HG03095 (cell line): ENCODE measurements around the gene CEBPZ.

Experiments
- ATAC-seq: cut with Tn5 transposase; IDR thresholded peaks from one replicate; pipeline ENCODE4 v1.9.1; 2021; ENCODE audit warnings: moderate library complexity; ENCODE audit not compliant: unreplicated experiment

The CEBPZ gene

DNA sequence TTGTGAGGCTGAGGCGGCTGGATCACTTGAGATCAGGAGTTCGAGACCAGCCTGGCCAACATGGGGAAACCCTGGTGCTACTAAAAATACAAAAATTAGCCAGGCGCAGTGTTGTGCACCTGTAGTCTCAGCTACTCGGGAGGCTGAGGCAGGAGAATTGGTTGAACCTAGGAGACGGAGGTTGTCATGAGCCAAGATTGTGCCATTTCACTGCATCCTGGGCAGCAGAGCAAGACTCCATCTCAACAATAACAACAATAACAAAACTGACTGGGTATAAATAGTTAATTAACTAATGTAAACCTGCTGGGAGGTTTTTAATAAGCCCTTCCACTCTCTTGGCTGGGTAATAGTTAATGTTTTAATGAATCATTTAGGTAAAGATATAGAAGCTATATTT lies 50.8 kb downstream of the CEBPZ start:
- ATAC-seq: no peak

DNA sequence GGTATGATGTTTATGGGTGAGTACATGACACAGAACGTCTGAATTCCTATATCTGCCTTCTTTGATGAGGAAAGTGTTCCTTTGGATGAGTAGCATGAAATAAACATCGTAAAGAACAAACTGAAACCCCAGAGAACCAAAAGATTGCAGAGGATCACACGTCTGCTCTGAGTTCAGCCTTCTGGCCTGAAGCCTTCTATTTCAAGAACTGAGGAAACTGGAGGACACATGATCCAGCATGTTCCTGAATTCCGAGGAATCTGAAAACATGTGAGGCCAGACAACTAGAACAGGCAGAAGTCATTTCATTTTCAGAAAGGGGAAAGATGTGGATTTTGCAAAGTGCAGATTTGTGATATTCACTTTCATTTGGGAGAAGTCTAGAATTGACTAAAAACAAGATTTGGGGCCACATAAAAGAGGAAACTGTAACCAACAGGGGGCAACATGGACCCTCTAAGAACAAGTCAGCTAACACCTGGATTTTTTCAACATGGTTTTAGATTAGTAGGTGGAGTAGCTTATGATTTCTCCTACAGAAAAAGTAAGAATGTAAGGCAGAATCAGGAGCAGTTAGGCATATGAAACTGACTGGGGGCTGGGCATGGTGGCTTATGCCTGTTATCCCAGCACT lies 51.3 kb downstream of the CEBPZ start:
- no peak for ATAC-seq

DNA sequence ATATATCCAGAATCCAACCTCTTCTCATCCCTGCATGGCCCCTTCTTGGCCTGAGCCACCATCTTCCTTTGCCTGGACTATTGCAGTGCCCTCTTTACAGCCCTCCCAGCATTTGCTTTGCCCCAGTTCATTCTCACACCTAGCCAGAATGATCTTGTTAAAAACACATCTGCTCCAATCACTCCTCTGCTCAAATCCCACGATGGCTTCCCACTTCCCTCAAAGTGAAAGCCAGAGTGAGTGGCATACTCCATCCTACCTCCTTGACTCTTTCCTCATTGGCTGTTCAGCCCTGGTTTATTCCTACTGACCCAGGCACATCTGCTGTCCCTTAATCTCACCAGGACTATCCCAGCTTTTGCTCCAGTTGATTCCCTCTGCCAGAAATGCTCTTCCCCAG lies 57.7 kb downstream of the CEBPZ start:
- no peak for ATAC-seq

DNA sequence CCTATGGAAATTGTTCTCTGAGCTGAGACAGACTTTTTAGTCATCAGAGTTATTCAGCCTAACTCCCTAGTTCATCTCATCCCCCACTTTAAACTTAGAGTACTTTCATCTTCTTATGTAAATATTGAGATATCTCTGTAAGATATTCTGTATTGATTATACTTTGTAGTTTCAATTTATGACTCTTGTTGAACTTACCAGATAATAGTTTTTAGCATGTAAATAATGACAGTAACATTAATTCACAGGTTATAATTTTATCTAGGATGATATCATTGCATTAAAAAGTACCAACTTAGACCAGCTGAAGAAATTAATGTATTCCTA lies 59.8 kb downstream of the CEBPZ start:
- ATAC-seq: no peak

DNA sequence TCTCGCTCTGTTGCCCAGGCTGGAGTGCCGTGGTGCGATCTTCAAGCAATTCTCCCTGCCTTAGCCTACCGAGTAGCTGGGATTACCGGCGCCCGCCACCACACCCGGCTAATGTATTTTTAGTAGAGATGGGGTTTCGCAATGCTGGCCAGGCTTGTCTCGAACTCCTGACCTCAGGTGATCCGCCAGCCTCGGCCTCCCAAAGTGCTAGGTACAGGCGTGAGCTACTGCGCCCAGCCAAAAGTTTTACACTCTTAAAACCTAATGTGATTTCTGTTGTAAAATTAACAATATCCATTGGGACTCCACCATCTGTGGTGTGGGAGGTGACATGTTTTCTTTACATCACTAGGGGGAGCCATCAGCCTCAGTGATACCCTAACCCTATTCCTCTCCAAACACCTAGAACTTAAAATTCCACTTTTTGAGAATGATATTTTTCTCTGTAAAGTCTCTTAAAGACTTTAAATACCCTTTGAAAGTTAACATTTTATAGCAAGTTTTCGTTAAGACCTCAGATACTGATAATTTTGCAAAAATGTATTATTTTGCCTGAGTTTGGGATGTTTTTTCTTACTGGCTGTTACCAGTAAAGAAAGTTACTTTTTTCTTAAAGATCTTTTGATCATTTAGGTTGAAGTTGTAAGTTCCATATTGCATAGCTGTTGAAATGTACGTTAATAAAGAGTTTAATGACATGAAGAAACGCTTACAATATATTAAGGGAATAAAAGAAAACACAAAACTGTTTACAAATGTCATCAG lies 63.0 kb downstream of the CEBPZ start:
- no peak for ATAC-seq

DNA sequence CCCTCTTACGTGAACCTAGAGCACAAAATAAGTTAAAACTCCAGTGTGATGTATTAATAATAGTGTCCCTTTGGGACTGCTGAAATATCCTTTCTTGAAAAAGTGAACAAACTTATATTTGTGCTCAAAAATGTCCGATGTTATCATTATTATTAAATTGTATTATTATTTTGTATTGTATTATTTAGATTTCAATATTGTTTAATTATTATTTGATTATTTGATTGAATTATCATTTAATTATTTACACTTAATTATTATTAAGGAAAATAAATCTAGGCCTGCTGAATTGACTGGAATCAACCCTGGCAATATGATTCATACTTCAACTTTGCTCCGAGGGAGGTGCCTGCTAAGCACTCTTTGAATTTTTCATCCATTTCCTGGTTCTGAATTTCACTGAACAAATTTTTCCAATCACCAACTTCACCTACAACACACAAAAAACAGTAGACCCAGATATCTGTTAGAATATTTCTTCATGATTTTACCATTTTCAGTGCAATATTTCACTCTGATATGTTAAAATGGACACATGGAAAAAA lies 63.7 kb downstream of the CEBPZ start:
- no peak for ATAC-seq

DNA sequence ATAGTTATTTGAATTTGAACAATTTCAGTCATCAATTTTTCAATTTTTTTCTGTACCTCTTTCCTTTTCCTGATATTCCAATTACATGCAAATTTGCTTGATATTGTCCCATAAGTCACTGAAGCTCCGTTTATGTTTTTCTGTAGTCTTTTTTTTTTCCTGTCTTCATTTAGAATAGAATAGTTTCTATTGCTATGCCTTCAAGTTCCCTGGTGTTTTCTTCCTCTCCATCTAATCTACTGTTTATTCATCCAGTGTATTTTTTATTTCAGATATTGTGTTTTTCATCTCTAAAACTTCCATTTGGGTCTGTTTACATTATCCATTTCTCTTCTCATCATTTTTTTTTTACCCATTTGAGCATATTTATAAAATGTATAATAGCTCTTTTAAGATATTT lies 66.6 kb downstream of the CEBPZ start:
- no peak for ATAC-seq

DNA sequence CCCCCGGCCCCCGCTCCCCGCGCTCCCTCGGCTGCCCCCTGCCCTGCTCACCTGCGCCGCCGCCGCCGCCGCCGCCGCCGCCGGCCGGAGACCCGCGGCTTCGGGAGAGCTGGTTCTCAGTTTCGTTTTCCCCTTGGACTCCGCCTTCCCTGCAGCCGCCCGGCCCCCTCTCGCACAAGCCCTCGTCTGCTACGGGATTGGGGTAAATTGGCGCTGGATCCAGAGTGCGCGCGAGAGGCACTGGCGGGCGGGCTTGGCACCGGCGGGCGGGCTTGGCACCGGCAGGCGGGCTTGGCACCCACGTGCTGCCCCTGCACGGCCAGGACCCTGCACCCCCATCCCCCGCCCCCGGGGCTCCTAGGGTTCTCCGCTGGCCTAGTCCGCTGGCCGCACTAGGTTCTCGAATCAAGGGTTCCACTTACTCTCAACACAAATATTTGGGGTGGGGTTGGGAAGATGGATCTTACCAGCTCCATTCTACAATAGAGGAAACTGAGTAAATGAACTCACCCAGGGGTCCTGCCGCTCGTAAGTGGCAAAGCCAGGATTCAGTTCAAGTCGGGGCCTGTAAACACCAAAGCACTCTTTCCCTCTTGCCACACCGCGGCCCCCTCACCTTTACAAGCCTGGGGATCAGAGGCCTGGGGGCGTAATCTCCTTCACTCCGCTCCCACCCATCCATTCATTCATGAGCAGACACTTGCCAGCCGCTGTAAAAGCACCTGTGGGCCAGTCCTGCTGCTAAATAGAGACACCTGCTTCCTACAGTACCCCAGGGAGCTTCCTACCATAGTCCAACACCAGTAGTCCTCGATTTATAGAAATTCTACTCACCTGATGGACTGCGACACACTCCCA lies 74.3 kb downstream of the CEBPZ start, which contains the start of gene EIF2AK2:
TSS of gene EIF2AK2 (minus strand) at position 124 of the 858 bp plus-strand sequence. CDS start 9,174 bp downstream, outside the sequence.
- ATAC-seq: peak; percentile 82

DNA sequence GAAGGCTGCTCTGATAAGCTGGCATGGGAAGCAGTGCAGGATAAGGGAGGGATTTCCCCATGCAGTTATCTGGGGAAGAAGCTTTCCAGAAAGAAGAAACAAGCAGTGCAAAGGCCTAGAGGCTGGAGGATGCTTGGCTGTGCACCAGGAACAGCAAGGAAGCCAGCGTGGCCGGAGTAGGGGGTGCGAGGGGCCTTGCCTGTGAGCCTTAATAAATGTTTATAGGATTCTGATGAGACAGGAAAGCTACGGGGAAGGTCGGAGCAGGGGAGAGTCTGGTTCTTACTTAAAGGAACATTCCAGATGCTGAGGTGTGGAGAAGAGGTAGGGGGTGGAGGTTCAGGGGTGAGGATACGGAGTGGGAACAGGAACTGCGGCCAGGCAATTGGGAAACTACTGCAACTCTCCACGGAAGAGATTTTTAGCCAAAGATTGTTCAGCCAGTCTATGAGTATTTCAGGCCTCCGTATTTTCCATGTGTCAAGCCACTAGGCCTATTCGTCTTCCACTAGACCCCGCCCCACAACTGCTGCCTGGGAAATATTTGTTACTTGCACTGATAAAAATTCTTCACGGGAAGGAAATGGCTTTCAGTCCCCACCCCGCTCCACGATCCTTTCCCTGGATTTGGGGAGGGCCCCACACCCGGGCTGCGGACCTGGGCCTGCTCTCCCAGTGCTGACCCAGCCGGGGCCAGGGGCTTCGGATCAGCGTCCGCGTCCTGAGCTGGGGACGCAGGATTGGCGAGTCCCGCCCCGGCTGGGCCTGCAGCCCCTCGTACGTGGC lies 75.1 kb downstream of the CEBPZ start:
- peak; percentile 15 for ATAC-seq

DNA sequence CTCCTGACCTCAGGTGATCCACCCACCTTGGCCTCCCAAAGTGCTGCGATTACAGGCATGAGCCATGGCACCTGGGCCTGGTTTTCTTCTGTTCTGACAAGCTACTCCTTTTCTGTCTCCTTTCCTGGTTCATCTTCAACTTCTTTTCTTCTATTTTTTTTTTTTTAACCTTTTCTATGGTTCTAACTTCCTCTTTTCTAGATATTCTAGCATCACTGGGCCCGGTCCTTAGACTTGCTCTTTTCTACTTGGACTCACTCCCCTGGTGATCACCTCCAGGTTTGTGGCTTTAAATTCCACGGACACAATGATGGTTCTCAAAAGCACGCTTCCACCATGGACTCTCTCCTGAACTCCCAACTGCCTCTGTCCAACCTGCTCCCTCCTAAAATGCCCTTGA lies 76.6 kb downstream of the CEBPZ start:
- no peak for ATAC-seq

DNA sequence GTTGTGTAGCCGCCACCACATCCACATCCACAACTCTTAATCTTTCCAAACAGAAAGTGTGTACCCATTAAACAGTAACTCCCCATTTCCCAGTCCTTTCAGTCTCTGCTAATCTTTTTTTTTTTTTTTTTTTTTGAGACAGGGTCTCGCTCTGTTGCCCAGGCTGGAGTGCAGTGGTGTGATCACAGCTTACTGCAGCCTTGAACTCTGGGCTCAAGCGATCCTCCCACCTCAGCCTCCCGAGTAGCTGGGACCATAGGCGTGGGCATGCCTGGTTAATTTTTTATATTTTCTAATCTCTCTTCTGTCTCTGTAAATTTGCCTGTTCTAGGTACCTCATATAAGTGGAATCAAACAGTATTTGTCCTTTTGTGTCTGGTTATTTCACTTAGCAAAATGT lies 78.2 kb downstream of the CEBPZ start:
- ATAC-seq: no peak
